CD4-positive, alpha-beta T cell treated with Interleukin-2 at 100 ng/mL for 4 hours (primary cell): ENCODE data around the gene ULK3.

ENCODE experiments used
- DNase-seq: peaks from one replicate; pipeline ENCODE4 v3.0.0-alpha.2; 2020; ENCODE audit warnings: low spot score

ULK3 gene

GRCh38 chr15:74867466-74868038, 24.6 kb upstream of the ULK3 start:
- DNase-seq = no peak

GRCh38 chr15:74866090-74866489, 23.1 kb upstream of the ULK3 start:
- DNase-seq = no peak

- no peak for DNase-seq
Measured at GRCh38 chr15:74865316-74865715, 22.4 kb upstream of the ULK3 start.

GRCh38 chr15:74864296-74864695, 21.3 kb upstream of the ULK3 start:
- no peak for DNase-seq

- DNase-seq = no peak
Measured at GRCh38 chr15:74863239-74864056, 20.5 kb upstream of the ULK3 start.

- DNase-seq = no peak
Measured at GRCh38 chr15:74858369-74858740, 15.4 kb upstream of the ULK3 start.

GRCh38 chr15:74857671-74858368, 14.9 kb upstream of the ULK3 start:
- DNase-seq = no peak

GRCh38 chr15:74857082-74857655, 14.2 kb upstream of the ULK3 start:
- no peak for DNase-seq

GRCh38 chr15:74856537-74856936, 13.6 kb upstream of the ULK3 start:
- DNase-seq = no peak

GRCh38 chr15:74855857-74856256, 12.9 kb upstream of the ULK3 start:
- DNase-seq = no peak

GRCh38 chr15:74854453-74855022, 11.6 kb upstream of the ULK3 start:
- DNase-seq = no peak

- DNase-seq = no peak
Measured at GRCh38 chr15:74851960-74852359, 9.0 kb upstream of the ULK3 start.

- no peak for DNase-seq
Measured at GRCh38 chr15:74850393-74850792, 7.4 kb upstream of the ULK3 start.

- no peak for DNase-seq
Measured at GRCh38 chr15:74847432-74847831, 4.5 kb upstream of the ULK3 start.

GRCh38 chr15:74845581-74845980, 2.6 kb upstream of the ULK3 start:
- DNase-seq = no peak

- peak; percentile 66 for DNase-seq
Measured at GRCh38 chr15:74845208-74845568, 2.2 kb upstream of the ULK3 start.

- no peak for DNase-seq
Measured at GRCh38 chr15:74844319-74845207, 1.6 kb upstream of the ULK3 start.

GRCh38 chr15:74843891-74844299, 939 bp upstream of the ULK3 start:
- DNase-seq = peak; percentile 7

- no peak for DNase-seq
Measured at GRCh38 chr15:74843445-74843828, 481 bp upstream of the ULK3 start.

GRCh38 chr15:74841891-74842373, 1.0 kb downstream of the ULK3 start:
- DNase-seq = no peak
